Measurements from ENCODE around the gene KRT20.

DNA sequence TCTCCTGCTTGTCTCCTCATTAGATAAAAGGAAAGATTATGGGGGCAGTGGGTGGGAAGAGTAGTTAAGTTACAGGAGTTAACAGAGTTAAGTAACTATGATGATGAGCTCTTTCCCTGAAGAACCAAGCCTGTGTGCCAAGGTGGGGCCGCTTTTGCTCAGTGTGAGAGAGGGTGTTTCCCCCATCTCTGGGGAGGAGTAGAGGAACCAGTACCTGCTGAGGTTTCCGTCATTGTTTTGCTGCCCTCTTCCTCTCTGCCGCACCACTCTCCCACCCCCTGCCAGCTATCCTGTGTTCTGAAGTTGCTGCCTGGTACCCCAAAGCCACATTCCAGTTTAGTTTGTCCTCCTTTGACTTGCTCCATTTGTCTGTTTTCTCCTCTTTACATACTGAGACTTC, 41.8 kb downstream of the KRT20 start:
- TF ChIP-seq, protein P1, sequence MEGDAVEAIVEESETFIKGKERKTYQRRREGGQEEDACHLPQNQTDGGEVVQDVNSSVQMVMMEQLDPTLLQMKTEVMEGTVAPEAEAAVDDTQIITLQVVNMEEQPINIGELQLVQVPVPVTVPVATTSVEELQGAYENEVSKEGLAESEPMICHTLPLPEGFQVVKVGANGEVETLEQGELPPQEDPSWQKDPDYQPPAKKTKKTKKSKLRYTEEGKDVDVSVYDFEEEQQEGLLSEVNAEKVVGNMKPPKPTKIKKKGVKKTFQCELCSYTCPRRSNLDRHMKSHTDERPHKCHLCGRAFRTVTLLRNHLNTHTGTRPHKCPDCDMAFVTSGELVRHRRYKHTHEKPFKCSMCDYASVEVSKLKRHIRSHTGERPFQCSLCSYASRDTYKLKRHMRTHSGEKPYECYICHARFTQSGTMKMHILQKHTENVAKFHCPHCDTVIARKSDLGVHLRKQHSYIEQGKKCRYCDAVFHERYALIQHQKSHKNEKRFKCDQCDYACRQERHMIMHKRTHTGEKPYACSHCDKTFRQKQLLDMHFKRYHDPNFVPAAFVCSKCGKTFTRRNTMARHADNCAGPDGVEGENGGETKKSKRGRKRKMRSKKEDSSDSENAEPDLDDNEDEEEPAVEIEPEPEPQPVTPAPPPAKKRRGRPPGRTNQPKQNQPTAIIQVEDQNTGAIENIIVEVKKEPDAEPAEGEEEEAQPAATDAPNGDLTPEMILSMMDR (optimal IDR thresholded peaks at IDR 0.05 in 1 of 3, IDR thresholded peaks at IDR 0.05 in 1 of 3, conservative IDR thresholded peaks at IDR 0.05 in 1 of 3; ENCODE audit: extremely low read depth in 1 of 3, insufficient read depth in 2 of 3, low read length in 3 of 3): no peak
- TF ChIP-seq EZH2 (IDR thresholded peaks at IDR 0.05; ENCODE audit: low read length): no peak

Measured in keratinocyte (primary cell).